HG02870 (cell line): ENCODE results near the gene CAND2.

ENCODE experiments used
- ATAC-seq: cut with Tn5 transposase; IDR thresholded peaks from one replicate; pipeline ENCODE4 v1.9.1; 2021; ENCODE audit warnings: mild to moderate bottlenecking, moderate library complexity; ENCODE audit not compliant: unreplicated experiment

Gene CAND2

DNA sequence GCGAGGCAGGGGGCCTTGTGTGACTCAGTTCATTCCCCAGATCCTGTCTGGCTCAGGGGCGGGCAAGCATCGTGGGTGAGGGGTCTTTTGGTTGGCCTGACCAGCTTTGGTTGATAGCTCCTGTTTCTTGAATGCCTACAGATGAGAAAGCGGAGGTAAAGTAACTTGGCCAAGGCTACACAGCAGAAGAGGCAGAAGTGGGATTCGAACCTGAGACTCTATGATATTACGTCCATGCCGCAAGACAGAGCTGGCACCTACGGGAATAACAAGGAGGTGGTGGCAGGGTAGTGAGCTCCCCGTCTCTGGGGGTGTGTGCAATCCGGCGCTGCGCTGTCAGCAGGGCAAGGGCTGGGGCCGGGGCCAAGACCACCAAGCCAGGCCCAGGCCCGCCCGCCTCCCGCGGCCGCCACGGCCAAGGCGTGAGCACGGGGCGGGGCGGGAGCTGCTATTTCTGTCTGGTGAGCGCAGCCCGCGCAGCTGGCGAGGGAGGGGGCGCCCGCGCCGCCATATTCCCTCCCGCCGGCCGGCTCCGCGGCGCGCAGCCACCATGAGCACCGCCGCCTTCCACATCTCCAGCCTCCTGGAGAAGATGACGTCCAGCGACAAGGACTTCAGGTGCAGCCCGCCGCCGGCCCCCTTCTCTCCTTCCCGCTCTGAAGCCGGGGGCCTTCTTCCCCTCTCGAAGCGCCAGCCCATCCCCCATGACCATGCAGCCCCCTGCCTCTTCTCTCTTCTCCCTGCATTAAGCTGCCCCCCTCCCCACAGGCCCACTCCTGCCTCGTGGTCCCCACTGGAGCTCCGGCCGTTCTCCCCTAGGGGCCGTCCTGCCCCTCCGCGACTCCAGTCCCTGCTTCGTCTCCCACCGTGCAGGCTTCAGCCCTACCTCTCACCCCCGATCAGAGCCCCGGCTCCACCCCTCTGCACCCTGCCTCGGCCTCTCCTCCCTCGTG, at the start of gene CAND2:
CAND2 (plus strand) TSS at position 510 of the 953 bp plus-strand sequence; CDS start at position 551, 41 bp downstream.
- no peak for ATAC-seq

DNA sequence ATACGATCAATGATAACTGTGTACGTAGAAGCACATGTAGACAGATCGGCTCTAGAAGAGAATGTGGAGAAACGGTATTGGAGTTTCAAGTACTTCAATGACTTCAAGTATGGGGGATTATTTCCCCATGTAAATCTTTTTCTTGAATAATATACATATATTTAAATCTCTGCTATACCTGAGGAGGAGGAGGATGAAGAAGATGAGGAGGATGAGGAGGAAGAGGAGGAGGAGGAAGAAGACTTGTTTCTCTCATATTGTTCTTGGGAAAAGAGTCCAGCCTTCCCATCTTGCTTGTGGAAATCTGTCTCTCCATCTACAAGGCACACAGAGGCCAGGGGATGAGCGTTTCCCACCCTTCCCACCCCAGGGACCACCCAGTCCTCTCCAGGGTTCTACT, 48.0 kb upstream of the CAND2 start:
- ATAC-seq = no peak

DNA sequence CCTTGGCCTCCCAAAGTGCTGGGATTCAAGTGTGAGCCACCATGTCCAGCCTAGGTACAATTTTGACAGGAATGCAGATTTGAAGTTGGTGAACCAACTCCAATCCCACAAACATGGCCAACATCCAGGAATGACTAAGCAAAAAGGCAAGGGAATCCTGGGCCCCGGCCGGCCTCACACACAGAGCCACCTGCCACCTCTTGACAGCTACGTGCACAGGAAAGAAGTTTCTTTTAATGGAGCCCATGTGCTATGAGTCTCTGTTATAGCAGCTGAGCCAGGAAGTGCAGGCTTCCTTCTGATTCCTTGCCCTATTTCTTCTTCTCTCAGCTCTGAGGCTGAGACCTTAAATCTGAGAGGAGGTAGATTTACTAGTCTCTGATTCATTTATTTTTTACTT, 46.3 kb upstream of the CAND2 start:
- no peak for ATAC-seq

DNA sequence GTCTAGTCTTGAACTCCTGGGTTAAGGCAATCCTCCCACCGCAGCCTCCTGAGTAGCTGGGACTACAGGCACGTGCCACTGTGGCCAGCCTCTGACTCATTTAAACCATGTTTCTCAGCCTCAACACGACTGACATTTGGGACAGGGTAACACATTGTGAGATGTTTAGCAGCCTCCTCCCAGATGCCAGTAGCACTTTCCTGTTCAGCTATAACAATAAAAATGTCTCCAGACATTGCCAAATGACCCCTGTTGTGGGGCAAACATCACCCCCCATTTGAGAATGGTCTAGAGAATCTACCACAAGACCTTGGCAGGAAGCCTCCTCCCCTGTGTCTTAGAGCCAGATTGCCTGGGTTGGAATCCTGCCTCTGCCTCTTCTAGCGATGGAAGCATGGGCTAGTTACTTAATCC, 45.8 kb upstream of the CAND2 start:
- ATAC-seq = no peak

DNA sequence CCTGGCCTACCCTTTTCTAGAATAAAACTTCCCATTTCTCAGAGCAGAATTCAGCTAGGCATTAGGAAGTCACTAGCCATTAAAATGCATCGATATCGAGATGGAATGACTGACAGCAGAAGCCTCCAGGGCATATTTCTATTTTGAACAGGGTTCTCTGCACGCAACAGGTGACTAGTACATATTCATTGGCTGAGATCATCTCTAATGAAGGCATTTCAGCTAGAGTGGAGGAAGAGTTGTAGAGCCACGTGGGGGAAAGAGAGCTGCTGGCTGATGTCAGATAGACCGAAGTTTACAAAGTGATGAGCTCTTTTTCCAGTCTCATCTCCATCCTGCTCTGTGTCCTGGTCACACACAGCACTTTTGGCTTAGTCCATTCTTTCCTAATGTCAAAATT, 44.9 kb upstream of the CAND2 start:
- no peak for ATAC-seq

DNA sequence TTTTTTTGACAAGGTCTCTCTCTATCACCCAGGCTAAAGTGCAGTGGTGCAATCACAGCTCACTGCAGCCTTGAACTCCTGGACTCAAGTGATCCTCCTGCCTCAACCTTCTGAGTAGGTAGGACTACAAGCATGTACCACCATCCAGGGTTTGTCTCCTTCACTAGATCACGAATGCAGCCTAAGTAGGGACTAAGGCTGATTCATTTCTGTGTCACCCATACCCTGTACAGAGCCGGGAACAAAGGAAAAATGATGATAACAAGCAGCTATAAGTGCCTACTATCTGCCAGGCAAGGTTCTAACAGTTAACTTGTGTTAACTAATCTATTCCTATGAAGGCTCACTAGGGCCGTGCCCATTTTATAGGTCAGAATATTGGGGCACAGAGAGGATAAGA, 44.4 kb upstream of the CAND2 start:
- no peak for ATAC-seq

DNA sequence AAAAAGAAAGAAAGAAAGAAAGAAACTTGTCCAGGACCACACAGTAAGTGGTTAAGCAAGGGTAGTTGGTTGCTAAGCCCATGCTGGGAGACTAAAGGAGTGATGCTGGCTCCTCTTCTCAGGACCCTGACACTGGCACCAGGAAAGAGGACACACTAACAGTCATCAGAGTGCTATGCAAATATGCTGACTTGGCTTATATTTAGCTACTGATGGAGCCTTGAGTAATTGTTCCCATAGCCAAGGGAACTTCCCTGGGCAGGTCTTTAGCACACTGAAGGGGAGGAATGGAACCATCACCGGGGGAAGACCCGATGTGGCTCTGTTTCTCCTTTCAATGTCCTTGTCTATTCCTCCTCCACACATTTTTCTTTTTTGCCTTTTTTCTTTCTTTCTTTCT, 43.7 kb upstream of the CAND2 start:
- peak; percentile 37 for ATAC-seq

DNA sequence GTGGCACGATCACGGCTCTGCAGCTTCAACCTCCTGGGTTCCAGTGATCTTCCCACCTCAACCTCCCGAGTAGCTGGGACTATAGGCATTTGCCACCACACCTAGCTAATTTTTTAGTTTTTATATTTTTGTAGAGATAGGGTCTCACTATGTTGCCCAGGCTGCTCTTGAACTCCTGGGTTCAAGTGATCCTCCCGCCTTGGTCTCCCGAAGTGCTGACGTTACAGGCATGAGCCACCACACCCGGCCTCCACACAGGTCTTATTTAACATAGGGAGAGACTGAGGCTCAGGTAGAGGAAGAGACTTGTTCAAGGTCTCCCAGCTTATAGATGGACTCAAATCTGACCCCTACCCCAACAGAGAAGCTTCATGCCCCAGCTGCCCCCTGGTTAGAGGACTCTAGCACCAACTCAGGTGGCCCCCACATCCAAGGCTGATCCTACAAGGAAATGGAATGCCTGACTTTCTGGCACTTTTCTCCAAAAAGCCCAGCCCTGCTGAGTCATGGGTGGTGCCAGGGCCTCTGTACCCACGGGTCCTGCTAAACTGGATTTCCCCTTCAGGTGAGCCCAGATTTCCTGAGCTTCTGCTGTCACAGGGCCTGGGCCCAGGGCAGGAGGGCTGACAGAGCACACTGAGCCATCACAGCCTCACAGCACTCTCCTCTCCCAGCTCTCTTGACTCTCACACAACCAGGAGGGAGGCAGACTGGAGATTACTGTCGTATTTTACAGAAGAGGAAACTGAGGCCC, 43.0 kb upstream of the CAND2 start:
- ATAC-seq = no peak

DNA sequence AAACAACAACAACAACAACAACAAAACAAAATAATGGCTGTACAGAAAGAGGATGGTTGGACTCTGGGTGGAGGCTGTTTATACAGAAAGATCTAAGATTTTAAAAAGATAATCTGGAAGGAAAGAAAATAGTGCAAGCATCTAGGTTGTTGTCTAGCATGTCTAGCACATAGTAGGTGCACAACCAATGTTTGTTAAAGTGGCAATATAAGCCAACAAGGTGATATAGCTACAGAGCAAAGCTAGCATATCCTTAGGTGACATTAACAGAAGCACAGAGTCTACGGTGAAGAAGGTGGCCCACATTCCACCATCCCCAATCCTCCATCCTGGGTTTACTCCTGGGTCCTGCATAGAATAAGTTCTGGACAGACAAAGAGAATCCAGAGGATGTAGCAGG, 42.2 kb upstream of the CAND2 start:
- no peak for ATAC-seq

DNA sequence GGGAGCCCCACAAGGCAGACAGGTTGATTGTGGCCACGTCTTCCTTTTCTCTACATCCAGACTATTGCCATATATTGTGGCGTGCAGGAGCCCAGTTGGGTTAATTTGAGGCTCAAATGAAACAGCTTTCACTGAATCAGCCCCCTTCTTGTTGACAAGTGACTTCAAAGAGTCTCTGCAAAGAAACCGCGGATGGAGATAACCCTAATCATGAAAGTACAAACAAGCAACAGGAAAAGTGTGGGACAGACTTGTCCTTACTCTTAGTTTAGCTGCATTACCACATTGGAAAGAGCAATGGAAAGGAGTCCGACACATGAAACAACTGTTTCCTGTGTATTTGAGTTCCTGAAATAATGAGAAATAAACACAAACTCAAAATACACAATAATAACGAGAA, 40.7 kb upstream of the CAND2 start:
- ATAC-seq = no peak

DNA sequence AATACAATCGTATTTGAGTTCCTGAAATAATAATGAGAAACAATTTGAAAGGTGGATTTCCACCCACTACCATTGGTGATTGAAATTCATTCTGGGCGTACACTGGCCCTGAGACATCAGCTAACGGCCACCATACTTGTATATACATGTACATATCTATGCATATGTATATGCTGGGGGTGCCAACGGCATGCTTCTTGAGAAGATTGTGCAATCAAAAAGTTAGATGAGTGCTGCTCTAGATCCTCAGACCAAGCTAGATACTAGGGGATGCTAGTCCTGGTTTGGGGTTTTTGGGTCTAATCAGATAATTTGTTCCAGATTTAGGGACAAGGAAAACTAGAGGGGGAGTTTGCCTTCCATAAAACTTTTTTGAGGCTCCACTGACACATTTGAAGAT, 40.3 kb upstream of the CAND2 start:
- ATAC-seq = no peak

DNA sequence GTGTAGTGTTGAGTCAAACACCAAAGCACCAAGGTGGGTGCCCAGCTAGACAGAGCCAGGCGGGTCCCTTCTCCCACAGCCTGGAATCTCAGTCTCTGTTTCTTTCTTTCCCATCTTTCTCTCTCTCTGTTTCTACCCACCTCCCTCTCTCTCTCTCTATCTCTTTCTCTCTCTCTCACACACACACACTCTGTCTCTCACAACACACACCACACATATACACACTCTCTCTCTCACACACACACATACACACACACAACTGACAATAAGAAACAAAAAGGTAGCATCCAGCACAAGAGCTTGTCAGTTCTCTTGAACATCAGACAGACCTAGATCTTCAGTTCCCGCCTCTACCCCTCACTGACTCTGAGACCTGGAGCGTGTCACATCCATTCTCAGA, 39.8 kb upstream of the CAND2 start:
- ATAC-seq = no peak

DNA sequence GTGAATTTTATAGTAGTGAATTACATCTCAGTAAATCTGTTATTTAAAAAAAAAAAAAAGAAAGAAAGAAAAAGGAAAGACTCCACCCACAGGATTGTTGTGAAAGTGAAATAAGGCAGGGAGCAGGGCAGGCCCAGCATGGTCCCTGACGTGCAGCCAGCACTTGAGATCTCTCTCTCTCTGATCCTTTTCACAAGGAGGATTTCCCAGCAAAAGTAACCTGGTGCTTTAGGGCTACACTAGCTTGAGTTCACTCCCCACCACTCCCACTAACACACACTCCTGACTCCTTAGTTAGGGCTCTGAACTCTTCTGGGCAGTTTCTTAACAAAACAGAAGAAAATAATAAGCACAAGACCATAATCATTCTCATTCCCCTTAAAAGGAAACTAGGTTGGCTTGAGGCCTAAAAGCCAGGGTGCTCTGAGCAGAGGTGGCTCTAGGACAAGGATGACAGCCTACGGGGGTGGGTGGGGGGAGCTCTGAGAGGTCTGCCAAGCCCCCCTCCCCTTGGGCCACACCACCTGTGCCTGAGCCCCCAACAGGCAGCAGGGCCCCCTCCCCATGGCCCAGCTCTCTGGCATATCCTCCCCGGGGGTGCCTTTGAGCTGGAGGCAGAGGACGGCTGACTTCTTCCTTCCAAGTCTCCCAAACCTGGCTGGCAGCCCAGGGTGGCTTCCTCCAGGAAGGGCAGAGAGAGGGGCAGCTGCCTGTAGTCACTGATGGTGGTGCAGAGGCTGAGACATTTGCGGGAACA, 38.3 kb upstream of the CAND2 start:
- ATAC-seq = no peak

DNA sequence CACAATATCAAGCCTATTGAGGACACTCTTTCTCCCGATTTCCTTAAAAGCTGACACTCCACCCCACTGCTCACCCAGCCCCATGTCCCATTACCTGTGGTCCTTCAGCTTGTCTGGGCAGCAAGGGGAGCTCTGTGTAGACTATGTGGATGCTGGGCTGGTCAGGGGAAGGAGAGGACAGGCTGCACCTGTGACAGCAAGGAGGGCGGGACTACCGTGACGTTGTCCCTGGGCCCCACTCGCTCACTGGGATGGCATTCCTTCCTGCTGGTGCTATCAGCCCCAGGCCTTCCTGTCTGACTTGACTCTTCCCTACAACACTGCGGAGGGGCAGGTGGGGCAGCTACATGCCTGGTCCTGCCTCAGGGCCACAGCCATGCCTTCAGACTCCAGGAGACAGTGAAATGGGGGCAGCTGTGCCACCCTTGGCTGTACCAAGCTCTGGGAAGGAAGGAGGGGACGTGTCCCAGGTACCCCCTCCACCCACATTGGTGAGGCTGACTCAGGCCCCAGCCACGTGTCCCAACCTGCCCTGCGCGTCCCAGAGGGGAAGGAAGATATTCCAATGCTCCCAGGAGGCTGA, 37.3 kb upstream of the CAND2 start, which contains the start of gene TMEM40:
TMEM40 (minus strand) TSS at position 163 of the 583 bp plus-strand sequence. CDS start 9,427 bp downstream, outside the sequence.
- ATAC-seq = no peak

DNA sequence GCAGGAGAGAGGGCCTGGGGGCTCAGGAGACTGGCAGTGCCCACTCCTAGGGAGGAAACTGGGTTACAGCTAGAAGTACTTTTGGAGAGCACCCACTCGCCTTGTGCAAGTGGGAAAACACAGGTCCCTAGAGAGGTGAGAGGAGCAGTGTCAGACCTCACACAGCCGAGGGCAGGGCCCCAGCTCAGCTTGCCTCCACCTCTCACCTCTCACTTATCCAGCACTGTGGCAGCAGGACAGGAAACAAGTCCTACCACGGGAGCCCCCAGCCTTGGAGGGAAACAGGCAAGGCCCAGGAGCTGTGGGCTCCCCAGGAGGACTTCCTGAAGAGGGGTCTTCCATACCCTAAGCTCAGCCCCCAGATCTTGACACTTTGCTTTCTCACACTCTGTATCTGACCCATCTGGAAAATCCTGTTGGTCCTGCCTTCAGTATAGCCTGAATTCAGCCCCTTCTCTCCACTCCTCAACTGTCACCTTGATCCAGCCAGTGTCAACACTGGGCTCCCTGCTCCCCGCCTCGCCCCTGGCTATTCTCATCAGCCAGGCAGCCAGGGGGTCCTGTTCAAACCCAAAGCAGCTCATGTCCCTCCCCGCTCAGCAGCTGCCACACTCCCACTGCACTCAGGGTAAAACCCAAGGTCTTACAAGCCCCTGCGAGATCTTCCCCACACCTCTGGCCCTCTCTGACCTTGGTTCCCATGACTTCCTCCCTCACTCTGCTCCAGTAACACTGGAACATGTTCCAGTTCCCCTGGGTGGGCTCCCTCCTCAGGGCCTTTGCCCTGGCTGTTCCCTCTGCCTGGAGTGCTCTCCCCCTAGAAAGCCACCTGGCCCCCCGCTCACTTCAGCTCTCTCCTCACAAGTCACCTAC, 36.6 kb upstream of the CAND2 start:
- no peak for ATAC-seq

DNA sequence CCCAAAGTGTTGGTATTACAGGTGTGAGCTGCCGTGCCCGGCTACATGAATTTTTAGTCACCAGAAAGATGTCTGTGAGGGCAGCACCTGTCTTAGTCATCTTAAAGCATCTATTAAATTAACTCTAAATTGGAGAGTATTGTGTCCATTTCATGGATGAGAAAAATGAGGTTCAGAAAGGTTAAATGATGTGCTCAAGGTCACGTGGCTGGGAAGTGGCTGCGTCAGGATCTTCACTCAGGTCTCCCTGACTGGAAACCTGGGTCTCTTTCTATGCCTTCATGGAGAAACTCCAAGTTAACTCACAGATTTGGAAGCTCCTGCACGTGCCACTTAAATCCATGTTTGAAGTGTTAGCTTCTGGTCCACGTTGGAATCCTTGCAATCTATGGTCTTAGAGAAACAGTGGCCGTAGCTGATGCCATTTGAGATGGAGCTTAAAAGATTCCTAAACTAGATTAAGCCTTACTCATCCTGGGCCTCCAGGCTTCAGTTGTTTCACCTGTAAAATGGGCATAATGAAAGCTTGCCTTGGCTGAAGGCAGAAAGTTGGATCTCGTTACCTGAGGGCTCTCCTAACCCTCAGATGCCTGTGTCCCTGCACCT, 32.2 kb upstream of the CAND2 start:
- no peak for ATAC-seq

DNA sequence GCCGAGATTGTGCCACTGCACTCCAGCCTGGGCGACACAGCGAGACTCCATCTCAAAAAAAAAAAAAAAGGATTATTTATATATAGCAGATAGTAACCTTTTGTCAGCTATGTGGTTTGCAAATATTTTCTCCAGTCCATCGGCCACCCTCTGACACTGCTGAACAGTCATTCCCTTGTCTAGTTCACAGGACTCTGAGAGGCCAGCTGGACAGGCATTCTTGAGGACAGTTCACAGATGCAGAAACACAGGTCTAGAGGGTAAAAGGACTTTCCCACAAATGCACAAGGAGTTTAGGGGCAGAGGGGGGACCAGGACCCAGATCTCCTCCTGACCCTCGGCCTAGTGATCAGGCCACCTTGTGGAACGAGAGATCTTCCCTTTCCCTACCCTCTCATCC, 29.9 kb upstream of the CAND2 start:
- ATAC-seq = no peak

DNA sequence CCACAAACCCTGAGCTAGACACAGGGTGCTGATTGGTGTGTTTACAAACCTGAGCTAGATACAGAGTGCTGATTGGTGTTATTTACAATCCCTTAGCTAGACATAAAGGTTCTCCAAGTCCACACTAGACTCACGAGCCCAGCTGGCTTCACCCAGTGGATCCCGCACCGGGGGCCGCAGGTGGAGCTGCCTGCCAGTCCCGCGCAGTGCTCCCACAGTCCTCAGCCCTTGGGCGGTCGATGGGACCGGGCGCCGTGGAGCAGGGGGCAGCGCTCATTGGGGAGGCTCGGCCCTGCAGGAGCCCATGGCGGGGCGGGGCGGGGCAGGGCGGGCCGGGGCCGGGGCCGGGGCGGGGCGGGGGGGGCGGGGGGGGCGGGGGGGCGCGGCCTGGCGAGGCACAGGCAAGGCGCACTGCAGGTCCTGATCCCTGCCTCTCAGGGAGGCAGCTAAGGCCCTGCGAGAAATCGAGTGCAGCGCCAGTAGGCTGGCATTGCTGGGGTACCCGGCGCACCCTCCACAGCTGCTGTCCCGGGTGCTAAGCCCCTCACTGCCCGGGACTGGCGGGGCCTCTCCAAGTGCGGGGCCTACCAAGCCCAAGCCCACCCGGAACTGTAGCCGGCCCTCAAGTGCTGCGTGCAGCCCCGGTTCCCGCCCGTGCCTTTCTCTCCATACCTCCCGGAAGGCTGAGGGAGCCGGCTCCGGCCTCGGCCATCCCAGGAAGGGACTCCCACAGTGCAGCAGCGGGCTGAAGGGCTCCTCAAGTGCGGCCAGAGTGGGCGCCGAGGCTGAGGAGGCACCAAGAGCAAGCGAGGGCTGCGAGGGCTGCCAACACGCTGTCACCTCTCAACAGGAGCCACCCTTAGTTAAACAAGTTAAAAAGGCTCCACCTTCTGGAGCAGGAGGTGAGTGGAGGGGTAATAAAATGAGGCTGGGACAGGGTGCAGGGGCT, 27.6 kb upstream of the CAND2 start:
- no peak for ATAC-seq
